Measurements from ENCODE around the gene MGLL. TPM values are rescaled to one million over a fixed set of nuclear protein-coding genes. Genes with fewer than 3 reads are reported as not detected.

The MGLL gene
- total RNA-seq, 4 donors from 2014 or later = 36.7 to 146 (median 73.5) TPM

DNA sequence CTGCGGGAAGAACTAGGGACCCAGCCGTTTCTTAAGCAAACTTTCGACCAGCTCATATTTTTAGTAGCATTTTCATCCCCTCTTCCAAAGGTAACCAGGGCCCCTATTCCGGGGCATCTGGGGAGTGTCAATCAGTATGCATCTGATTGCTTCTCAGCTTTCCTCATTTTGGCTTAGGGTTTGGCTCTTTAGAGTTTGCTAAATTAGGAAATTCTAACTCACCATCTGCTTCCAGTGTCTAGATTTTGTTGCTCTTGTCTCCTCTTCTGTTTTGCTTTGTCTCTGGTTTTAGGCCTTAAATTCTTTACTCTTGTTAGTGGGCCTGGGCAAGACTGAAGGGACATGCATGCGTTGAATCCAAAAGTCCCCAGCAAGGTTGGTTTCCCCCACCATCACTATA lies 159.2 kb downstream of the MGLL start:
- Histone ChIP-seq H3K4me1 (no peaks in the 10 kb centered on the region), H3K4me3 (no peak overlapping the region), H3K36me3 (no peaks in the 10 kb centered on the region), H3K27ac (no peak overlapping the region), H3K9me3 (no peaks in the 10 kb centered on the region), H3K27me3 (no peaks in the 10 kb centered on the region)
- intact Hi-C loops (cut with DNase I) = no loop called here
- WGBS, 2 donors = 84 to 87% methylated on average over 5 of the region's 5 CpGs
- no peak for DNase-seq
- TF ChIP-seq, protein P1, sequence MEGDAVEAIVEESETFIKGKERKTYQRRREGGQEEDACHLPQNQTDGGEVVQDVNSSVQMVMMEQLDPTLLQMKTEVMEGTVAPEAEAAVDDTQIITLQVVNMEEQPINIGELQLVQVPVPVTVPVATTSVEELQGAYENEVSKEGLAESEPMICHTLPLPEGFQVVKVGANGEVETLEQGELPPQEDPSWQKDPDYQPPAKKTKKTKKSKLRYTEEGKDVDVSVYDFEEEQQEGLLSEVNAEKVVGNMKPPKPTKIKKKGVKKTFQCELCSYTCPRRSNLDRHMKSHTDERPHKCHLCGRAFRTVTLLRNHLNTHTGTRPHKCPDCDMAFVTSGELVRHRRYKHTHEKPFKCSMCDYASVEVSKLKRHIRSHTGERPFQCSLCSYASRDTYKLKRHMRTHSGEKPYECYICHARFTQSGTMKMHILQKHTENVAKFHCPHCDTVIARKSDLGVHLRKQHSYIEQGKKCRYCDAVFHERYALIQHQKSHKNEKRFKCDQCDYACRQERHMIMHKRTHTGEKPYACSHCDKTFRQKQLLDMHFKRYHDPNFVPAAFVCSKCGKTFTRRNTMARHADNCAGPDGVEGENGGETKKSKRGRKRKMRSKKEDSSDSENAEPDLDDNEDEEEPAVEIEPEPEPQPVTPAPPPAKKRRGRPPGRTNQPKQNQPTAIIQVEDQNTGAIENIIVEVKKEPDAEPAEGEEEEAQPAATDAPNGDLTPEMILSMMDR (IDR thresholded peaks at IDR 0.05) = no peak
- TF ChIP-seq POLR2A (IDR thresholded peaks at IDR 0.05) = no peak

DNA sequence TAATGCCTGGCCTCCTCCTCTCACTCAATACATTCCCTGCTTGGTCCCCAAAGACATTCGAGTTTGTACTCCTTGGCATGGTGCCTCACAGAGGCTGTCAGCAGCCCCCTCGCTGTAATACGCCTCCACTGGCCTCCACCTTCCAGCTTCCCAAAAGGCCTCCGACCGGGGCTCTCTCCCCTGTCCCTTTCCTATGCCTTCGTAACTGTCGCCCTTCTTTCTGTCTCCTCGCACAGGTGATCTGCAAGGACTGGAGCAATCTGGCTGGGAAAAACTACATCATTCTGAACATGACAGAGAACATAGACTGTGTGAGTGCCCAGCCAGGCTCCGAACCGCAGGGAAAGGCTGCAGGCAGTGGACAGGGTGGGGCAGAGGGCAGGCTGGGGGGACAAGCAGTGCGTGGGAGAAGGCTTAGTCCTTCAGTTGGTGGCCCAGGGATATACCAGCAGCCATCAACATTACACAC lies 160.3 kb downstream of the MGLL start:
- H3K36me3 ChIP-seq = no peaks in the 10 kb centered on the region
- no peaks in the 10 kb centered on the region for H3K9me3 ChIP-seq
- peak overlapping the region in 1 of 4 donors; percentile 20 for H3K27ac ChIP-seq
- no peak for DNase-seq
- no peaks in the 10 kb centered on the region for H3K4me1 ChIP-seq
- no peak overlapping the region for H3K4me3 ChIP-seq
- no peaks in the 10 kb centered on the region for H3K27me3 ChIP-seq
- TF ChIP-seq, protein P1 (IDR thresholded peaks at IDR 0.05) = no peak
- TF ChIP-seq POLR2A (IDR thresholded peaks at IDR 0.05) = no peak
- 85 to 88% methylated on average over 7 to 11 of the region's 11 CpGs for WGBS, 2 donors
- intact Hi-C loops (cut with DNase I) = no loop called here

DNA sequence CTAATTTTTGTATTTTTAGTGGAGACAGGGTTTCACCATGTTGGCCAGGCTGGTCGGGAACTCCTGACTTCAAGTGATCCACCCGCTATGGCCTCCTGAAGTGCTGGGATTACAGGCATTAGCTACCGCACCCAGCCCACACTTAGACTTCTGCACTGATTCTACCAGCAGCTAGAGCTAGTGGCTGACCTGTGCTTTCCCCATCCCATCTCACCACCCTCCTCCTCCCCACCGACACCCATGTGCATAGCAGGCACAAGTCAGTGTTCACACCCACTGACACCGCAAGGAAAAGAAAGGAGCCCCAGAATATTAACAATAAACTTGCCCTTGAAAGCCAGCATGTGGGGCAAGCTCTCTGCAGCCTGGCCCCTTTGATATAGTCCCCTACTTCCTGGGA lies 160.7 kb downstream of the MGLL start:
- no peaks in the 10 kb centered on the region for H3K36me3 ChIP-seq
- H3K9me3 ChIP-seq = no peaks in the 10 kb centered on the region
- H3K4me1 ChIP-seq = no peaks in the 10 kb centered on the region
- H3K4me3 ChIP-seq = no peak overlapping the region
- no peaks in the 10 kb centered on the region for H3K27me3 ChIP-seq
- intact Hi-C loops (cut with DNase I) = no loop called here
- DNase-seq = no peak
- WGBS, 2 donors = 100% methylated on average over 3 to 4 of the region's 5 CpGs
- no peak for TF ChIP-seq POLR2A (IDR thresholded peaks at IDR 0.05)
- TF ChIP-seq, protein P1 (IDR thresholded peaks at IDR 0.05) = no peak
- no peak overlapping the region for H3K27ac ChIP-seq

DNA sequence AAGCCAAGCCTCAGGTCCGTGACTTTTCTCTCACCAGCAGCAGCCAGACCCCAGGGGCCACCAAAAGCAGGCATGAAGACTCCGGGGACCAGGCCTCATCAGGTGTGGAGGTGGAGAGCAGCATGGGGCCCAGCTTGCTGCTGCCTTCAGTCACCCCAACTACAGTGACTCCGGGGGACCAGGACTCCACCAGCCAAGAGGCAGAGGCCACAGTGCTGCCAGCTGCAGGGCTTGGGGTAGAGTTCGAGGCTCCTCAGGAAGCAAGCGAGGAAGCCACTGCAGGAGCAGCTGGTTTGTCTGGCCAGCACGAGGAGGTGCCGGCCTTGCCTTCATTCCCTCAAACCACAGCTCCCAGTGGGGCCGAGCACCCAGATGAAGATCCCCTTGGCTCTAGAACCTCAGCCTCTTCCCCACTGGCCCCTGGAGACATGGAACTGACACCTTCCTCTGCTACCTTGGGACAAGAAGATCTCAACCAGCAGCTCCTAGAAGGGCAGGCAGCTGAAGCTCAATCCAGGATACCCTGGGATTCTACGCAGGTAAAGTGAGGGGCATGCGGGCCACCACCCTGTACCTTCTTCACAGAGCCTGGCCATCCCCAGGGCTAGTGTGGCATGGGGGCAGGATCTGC lies 161.6 kb downstream of the MGLL start:
- WGBS, 2 donors = 97 to 100% methylated on average over 1 to 2 of the region's 10 CpGs
- intact Hi-C loops (cut with DNase I) = no loop called here
- TF ChIP-seq, protein P1 (IDR thresholded peaks at IDR 0.05) = no peak
- TF ChIP-seq POLR2A (IDR thresholded peaks at IDR 0.05) = no peak

DNA sequence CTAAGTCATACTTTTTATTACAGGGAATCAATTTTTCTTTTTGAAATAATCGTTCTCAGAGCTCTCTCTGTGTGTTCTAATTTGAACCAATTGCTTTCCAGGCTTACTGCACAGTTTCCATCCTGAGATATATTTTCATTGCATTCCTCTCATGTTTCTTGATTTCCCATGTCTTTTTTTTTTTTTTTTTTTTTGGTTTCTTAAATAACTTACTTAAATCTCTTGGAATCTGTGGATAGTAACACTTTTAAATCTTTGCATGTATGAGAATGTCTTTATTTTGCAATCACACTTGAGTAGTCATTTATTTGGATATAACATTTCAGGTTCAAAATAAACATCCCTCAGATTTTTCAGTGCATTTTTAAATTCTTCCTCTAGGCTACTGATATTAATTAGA lies 164.1 kb downstream of the MGLL start:
- no peak for TF ChIP-seq POLR2A (IDR thresholded peaks at IDR 0.05)
- TF ChIP-seq, protein P1 (IDR thresholded peaks at IDR 0.05) = no peak
- DNase-seq = no peak
- H3K4me3 ChIP-seq = no peak overlapping the region
- H3K4me1 ChIP-seq = no peaks in the 10 kb centered on the region
- H3K27ac ChIP-seq = no peak overlapping the region
- H3K27me3 ChIP-seq = no peaks in the 10 kb centered on the region
- H3K9me3 ChIP-seq = no peaks in the 10 kb centered on the region
- 54 to 74% methylated on average over 1 of the region's 1 CpG for WGBS, 2 donors
- intact Hi-C loops (cut with DNase I) = loop anchor here (10.0 kb wide), 1 partner anchor 317 kb away; no protein-coding TSS in a partner anchor
- no peaks in the 10 kb centered on the region for H3K36me3 ChIP-seq

More for the DNA sequence above, 161.6 kb downstream of the MGLL start:
- no peak for DNase-seq
- H3K4me3 ChIP-seq = no peak overlapping the region
- no peaks in the 10 kb centered on the region for H3K27me3 ChIP-seq
- H3K36me3 ChIP-seq = no peaks in the 10 kb centered on the region
- no peaks in the 10 kb centered on the region for H3K4me1 ChIP-seq
- no peak overlapping the region for H3K27ac ChIP-seq
- no peaks in the 10 kb centered on the region for H3K9me3 ChIP-seq

Measured in esophagus squamous epithelium (tissue), 5 donors.